Astrocyte (in vitro differentiated cells and primary cell): ENCODE data around the gene SMARCA2. TPM values are rescaled to one million over a fixed set of nuclear protein-coding genes. Genes with fewer than 3 reads are reported as not detected.

ENCODE experiments used
- DNase-seq: peaks from one replicate; pipeline ENCODE4 v3.0.0-alpha.2; 2010; ENCODE audit warnings: low read depth
- FAIRE-seq: peaks from 2 replicates; lab custom pipeline; 2011; peaks lifted over from hg19 to GRCh38; lab: Jason Lieb, UNC
- H2AFZ ChIP-seq: 2 replicates; pipeline ENCODE4 v1.6.0; 2012; ENCODE audit warnings: low read depth, low read length, inconsistent platforms
- H3K27ac ChIP-seq: 2 replicates; pipeline ENCODE4 v1.5.1; 2011; ENCODE audit warnings: low read depth, low read length, inconsistent platforms
- H3K27me3 ChIP-seq: 2 replicates; pipeline ENCODE4 v1.6.0; 2011; ENCODE audit warnings: low read length, inconsistent platforms; ENCODE audit not compliant: insufficient read depth
- H3K36me3 ChIP-seq: 2 replicates; pipeline ENCODE4 v1.5.1; 2011; ENCODE audit warnings: low read length, inconsistent platforms; ENCODE audit not compliant: insufficient read depth
- H3K4me1 ChIP-seq: 2 replicates; pipeline ENCODE4 v1.5.1; 2011; ENCODE audit warnings: low read length, inconsistent platforms; ENCODE audit not compliant: insufficient read depth
- H3K4me2 ChIP-seq: 2 replicates; pipeline ENCODE4 v1.6.0; 2012; ENCODE audit warnings: low read length, inconsistent platforms
- H3K4me3 ChIP-seq: 2 replicates; pipeline ENCODE4 v1.5.1; 2011; ENCODE audit warnings: low read depth, mild to moderate bottlenecking, low read length, inconsistent platforms; ENCODE audit not compliant: insufficient read depth
- H3K79me2 ChIP-seq: 2 replicates; pipeline ENCODE4 v1.6.0; 2012; ENCODE audit warnings: mild to moderate bottlenecking, low read length, inconsistent platforms; ENCODE audit not compliant: insufficient read depth
- H3K9ac ChIP-seq: 2 replicates; pipeline ENCODE4 v1.6.0; 2012; ENCODE audit warnings: mild to moderate bottlenecking, low read length, inconsistent platforms
- H3K9me3 ChIP-seq: 2 replicates; pipeline ENCODE4 v1.5.1; 2012; ENCODE audit warnings: low read depth, mild to moderate bottlenecking, low read length, inconsistent platforms; ENCODE audit not compliant: insufficient read depth
- H4K20me1 ChIP-seq: 2 replicates; pipeline ENCODE4 v1.6.0; 2012; ENCODE audit warnings: low read length, inconsistent platforms; ENCODE audit not compliant: insufficient read depth
- H3K27ac Mint-ChIP-seq: one replicate; pipeline ENCODE4 v1.8.0; 2021; ENCODE audit warnings: mild to moderate bottlenecking, mixed read lengths; ENCODE audit not compliant: unreplicated experiment
- H3K27me3 Mint-ChIP-seq: one replicate; pipeline ENCODE4 v1.8.0; 2021; ENCODE audit warnings: low read depth, mixed read lengths; ENCODE audit not compliant: unreplicated experiment
- H3K36me3 Mint-ChIP-seq: one replicate; pipeline ENCODE4 v1.8.0; 2021; ENCODE audit warnings: low read depth, mixed read lengths; ENCODE audit not compliant: unreplicated experiment
- H3K4me1 Mint-ChIP-seq: one replicate; pipeline ENCODE4 v1.8.0; 2021; ENCODE audit warnings: low read depth, mixed read lengths; ENCODE audit not compliant: unreplicated experiment
- H3K4me3 Mint-ChIP-seq: one replicate; pipeline ENCODE4 v1.8.0; 2021; ENCODE audit warnings: mild to moderate bottlenecking, moderate library complexity, mixed read lengths; ENCODE audit not compliant: unreplicated experiment
- H3K9me3 Mint-ChIP-seq: one replicate; pipeline ENCODE4 v1.8.0; 2021; ENCODE audit warnings: mild to moderate bottlenecking, mixed read lengths; ENCODE audit not compliant: unreplicated experiment
- EZH2 ChIP-seq: IDR thresholded peaks from 2 replicates; pipeline ENCODE4 v1.6.1; 2012; ENCODE audit warnings: mild to moderate bottlenecking, low read length, inconsistent platforms; ENCODE audit not compliant: insufficient read depth
- total RNA-seq: library from RNA; stranded (reverse); gene quantifications from 2 replicates; pipeline ENCODE4 v1.2.1, GENCODE V29; 2021
- TF ChIP-seq, protein P1 (sequence below): IDR thresholded peaks from 2 replicates; pipeline ENCODE4 v1.5.1; 2011; ENCODE audit warnings: low read depth, mild to moderate bottlenecking, inconsistent platforms, low read length, moderate library complexity; ENCODE audit not compliant: insufficient read depth

Gene SMARCA2
- total RNA-seq, 1 donor from 2014 or later = 54.2 TPM

DNA sequence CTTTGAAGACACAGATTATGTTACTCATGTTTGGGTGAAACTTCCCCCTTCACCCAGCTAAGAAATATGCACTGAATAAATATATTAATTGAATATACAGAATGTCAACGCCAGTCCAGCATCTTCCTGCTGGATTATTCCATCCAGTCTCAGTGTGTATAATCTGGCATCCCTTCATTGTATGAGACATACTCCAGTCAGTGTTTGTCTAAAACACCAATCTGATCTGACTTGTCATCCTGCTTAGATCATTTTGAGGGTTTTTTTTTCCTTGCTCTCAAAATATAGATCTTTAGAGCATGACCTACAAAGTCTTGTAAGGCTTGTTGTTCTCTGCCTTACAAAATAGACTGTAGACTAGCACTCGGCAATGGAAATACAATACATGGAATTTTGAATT lies 195.1 kb downstream of the SMARCA2 start:
- H3K4me3 Mint-ChIP-seq = no peak overlapping the region
- peak; percentile 64 for FAIRE-seq

DNA sequence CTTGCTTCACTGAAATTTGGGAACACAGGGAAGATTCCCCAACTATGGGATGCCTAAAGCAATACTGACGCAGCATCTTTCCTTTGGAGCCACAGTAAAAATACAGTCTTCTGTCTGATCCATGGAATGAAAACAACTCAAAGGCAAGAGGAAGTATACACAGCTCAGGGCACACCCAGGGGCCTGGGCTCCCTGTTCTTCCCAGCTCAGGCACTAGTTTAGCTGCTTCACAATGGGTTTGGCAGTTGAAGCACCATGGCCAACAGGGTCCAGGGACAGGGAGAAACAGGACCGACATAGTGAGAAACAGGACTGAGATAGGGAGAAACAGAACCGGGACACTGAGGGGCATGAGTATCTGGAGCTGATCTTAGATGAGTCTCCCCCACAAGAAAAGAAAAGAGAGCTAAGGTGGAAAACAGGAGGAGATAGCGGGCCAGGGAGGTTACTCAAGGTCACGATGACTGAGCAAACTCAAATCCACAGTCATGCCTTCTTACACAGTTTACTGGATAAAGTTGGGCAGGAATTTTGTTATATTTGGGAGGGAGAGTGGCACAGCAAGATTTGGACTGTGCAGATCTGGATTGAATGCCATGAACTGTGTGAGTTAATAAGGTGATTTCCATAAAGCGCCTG lies 198.8 kb downstream of the SMARCA2 start:
- H3K4me1 Mint-ChIP-seq = peaks cover 8% of the 10 kb centered on the region
- no peak overlapping the region for H2AFZ ChIP-seq
- H3K4me3 Mint-ChIP-seq = no peak overlapping the region
- no peak for TF ChIP-seq EZH2
- TF ChIP-seq, protein P1, sequence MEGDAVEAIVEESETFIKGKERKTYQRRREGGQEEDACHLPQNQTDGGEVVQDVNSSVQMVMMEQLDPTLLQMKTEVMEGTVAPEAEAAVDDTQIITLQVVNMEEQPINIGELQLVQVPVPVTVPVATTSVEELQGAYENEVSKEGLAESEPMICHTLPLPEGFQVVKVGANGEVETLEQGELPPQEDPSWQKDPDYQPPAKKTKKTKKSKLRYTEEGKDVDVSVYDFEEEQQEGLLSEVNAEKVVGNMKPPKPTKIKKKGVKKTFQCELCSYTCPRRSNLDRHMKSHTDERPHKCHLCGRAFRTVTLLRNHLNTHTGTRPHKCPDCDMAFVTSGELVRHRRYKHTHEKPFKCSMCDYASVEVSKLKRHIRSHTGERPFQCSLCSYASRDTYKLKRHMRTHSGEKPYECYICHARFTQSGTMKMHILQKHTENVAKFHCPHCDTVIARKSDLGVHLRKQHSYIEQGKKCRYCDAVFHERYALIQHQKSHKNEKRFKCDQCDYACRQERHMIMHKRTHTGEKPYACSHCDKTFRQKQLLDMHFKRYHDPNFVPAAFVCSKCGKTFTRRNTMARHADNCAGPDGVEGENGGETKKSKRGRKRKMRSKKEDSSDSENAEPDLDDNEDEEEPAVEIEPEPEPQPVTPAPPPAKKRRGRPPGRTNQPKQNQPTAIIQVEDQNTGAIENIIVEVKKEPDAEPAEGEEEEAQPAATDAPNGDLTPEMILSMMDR = no peak
- no peak overlapping the region for H3K9ac ChIP-seq
- H3K4me1 ChIP-seq = peaks cover 4% of the 10 kb centered on the region
- H3K4me3 ChIP-seq = no peak overlapping the region
- no peak overlapping the region for H3K27ac Mint-ChIP-seq
- H3K27me3 ChIP-seq = no peaks in the 10 kb centered on the region
- H3K27ac ChIP-seq = no peak overlapping the region
- no peaks in the 10 kb centered on the region for H3K36me3 Mint-ChIP-seq
- no peaks in the 10 kb centered on the region for H3K9me3 ChIP-seq
- no peak for DNase-seq
- H4K20me1 ChIP-seq = no peaks in the 10 kb centered on the region
- no peaks in the 10 kb centered on the region for H3K9me3 Mint-ChIP-seq
- H3K4me2 ChIP-seq = no peak overlapping the region
- H3K27me3 Mint-ChIP-seq = no peaks in the 10 kb centered on the region
- no peaks in the 10 kb centered on the region for H3K36me3 ChIP-seq
- FAIRE-seq = no peak
- no peaks in the 10 kb centered on the region for H3K79me2 ChIP-seq

More for the DNA sequence above, 195.1 kb downstream of the SMARCA2 start:
- no peaks in the 10 kb centered on the region for H3K9me3 ChIP-seq
- H3K4me1 ChIP-seq = peaks cover 5% of the 10 kb centered on the region
- no peaks in the 10 kb centered on the region for H3K27me3 ChIP-seq
- no peak for DNase-seq
- no peaks in the 10 kb centered on the region for H3K36me3 Mint-ChIP-seq
- H3K27me3 Mint-ChIP-seq = no peaks in the 10 kb centered on the region
- no peaks in the 10 kb centered on the region for H4K20me1 ChIP-seq
- H3K4me2 ChIP-seq = no peak overlapping the region
- no peak overlapping the region for H3K4me3 ChIP-seq
- no peak overlapping the region for H3K27ac Mint-ChIP-seq
- no peak overlapping the region for H2AFZ ChIP-seq
- TF ChIP-seq, protein P1 = no peak
- TF ChIP-seq EZH2 = no peak
- H3K4me1 Mint-ChIP-seq = peaks cover 2% of the 10 kb centered on the region
- H3K9ac ChIP-seq = no peak overlapping the region
- no peak overlapping the region for H3K27ac ChIP-seq
- no peaks in the 10 kb centered on the region for H3K79me2 ChIP-seq
- H3K9me3 Mint-ChIP-seq = no peaks in the 10 kb centered on the region
- no peaks in the 10 kb centered on the region for H3K36me3 ChIP-seq

DNA sequence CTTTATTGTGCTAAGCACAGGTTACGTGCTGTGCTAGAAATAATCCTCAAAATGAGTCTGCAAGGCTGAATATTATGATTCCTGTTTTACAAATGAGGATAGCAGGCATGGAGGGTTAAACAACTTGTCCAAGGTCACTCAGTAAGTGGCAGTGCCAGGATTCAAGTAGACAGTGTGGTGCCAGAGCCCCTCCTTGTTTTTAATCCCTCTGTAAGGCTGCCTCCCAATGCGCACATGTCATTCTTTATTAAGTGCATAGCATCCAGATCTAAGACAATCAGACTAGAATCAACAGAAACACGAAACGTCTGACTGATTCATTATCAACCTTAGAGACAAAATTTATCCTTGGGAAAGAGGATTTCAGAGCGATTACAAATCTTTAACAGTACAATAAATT lies 199.6 kb downstream of the SMARCA2 start:
- Mint-ChIP-seq H3K27me3 (no peaks in the 10 kb centered on the region), H3K9me3 (no peaks in the 10 kb centered on the region), H3K36me3 (no peaks in the 10 kb centered on the region), H3K4me1 (peaks cover 6% of the 10 kb centered on the region), H3K4me3 (no peak overlapping the region), H3K27ac (no peak overlapping the region)
- no peak overlapping the region for H2AFZ ChIP-seq
- no peak for TF ChIP-seq EZH2
- TF ChIP-seq, protein P1 = no peak
- H3K4me3 ChIP-seq = no peak overlapping the region
- no peak overlapping the region for H3K4me2 ChIP-seq
- no peak overlapping the region for H3K9ac ChIP-seq
- no peak overlapping the region for H3K27ac ChIP-seq
- H3K4me1 ChIP-seq = no peaks in the 10 kb centered on the region
- no peaks in the 10 kb centered on the region for H3K36me3 ChIP-seq
- FAIRE-seq (no peak), DNase-seq (no peak)
- no peaks in the 10 kb centered on the region for H3K27me3 ChIP-seq
- no peaks in the 10 kb centered on the region for H3K9me3 ChIP-seq
- H3K79me2 ChIP-seq = no peaks in the 10 kb centered on the region
- H4K20me1 ChIP-seq = no peaks in the 10 kb centered on the region
